22Rv1 (cell line): ENCODE measurements around the gene PRLH.

Experiments used
- ZFX ChIP-seq: fragments of 450-650 bp; IDR thresholded peaks from 2 replicates; pipeline ENCODE4 v1.6.1; 2017; ENCODE audit warnings: antibody characterized with exemption, borderline replicate concordance
- TF ChIP-seq, protein P1 (sequence below): fragments of 450-650 bp; IDR thresholded peaks from 2 replicates; pipeline ENCODE4 v1.5.1; 2017; ENCODE audit warnings: mild to moderate bottlenecking

DNA sequence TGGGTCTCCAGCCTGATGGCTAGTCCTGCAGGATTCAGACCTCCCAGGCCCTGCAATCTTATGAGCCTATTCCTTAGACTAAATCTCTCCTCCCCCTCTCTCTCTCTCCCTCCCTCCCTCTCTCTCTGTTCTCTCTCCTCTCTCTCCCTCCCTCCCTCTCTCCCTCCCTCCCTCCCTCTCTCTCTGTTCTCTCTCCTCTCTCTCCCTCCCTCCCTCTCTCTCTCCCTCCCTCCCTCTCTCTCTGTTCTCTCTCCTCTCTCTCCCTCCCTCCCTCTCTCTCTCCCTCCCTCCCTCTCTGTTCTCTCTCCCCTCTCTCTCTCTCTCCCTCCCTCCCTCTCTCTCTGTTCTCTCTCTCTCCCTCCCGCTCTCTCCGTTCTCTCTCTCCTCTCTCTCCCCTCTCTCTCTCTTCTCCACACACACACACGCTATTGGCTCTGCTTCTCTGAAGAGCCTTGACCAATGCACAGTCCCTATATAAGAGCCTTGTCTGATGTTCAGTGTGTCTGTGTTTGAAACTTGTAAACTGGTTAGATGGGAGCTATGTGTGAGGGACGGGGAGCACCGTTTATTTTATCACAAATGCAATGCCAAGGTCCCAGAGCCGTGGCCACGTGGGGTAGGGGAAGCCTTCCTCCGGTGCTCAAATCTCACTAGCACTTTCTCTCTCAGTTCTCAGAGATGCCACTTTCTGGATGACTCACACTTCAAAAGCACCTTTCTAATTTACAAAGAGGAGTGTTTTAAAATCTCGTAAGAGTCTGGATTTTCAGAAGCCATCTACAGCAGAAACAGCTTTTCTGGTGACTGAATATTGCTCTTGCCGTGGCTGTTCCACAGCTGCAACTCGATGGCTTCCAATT is 9.4 kb upstream of the PRLH start:
- TF ChIP-seq, protein P1, sequence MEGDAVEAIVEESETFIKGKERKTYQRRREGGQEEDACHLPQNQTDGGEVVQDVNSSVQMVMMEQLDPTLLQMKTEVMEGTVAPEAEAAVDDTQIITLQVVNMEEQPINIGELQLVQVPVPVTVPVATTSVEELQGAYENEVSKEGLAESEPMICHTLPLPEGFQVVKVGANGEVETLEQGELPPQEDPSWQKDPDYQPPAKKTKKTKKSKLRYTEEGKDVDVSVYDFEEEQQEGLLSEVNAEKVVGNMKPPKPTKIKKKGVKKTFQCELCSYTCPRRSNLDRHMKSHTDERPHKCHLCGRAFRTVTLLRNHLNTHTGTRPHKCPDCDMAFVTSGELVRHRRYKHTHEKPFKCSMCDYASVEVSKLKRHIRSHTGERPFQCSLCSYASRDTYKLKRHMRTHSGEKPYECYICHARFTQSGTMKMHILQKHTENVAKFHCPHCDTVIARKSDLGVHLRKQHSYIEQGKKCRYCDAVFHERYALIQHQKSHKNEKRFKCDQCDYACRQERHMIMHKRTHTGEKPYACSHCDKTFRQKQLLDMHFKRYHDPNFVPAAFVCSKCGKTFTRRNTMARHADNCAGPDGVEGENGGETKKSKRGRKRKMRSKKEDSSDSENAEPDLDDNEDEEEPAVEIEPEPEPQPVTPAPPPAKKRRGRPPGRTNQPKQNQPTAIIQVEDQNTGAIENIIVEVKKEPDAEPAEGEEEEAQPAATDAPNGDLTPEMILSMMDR: no peak
- no peak for TF ChIP-seq ZFX
